B cell (primary cell): ENCODE data around the gene TMEM176A. TPM values are rescaled to one million over a fixed set of nuclear protein-coding genes. Genes with fewer than 3 reads are reported as not detected.

Experiments used
- ATAC-seq: fragments of 200-7000 bp; cut with Tn5 transposase; one replicate; pipeline ENCODE4 v1.10.0; 2021; ENCODE audit warnings: low read depth, mild to moderate bottlenecking, moderate number of reproducible peaks, moderate library complexity
- CTCF ChIA-PET: fragments of 350-600 bp; sonication (Branson Sonifier 250); formaldehyde crosslinking; loops from one replicate; lab custom pipeline; 2021; ENCODE audit warnings: antibody characterized with exemption, inconsistent platforms; lab: Charles Lee
- POLR2A ChIA-PET: fragments of 350-600 bp; sonication (Branson Sonifier 250); formaldehyde crosslinking; loops from one replicate; lab custom pipeline; 2021; ENCODE audit warnings: antibody characterized with exemption; lab: Charles Lee
- DNase-seq: peaks from one replicate; pipeline ENCODE4 v3.0.0; 2013
- H2AFZ ChIP-seq: 2 replicates; pipeline ENCODE4 v1.6.1; 2012; ENCODE audit warnings: mild to moderate bottlenecking, low read depth, low read length; ENCODE audit not compliant: insufficient read depth, poor library complexity, severe bottlenecking
- H3K27ac ChIP-seq, 2 donors: 1 replicate in 1 of 2; 2 replicates in 1 of 2; pipeline ENCODE4 v1.5.1; 2012 to 2013; ENCODE audit warnings: low read length in 2 of 2, mild to moderate bottlenecking in 2 of 2, moderate library complexity in 1 of 2
- H3K27me3 ChIP-seq, 4 experiments: fragments of 200-600 bp in 1 of 4; sonication (generic) in 1 of 4; replicated peaks in 1 of 4; 1 replicate in 2 of 4; 2 replicates in 2 of 4; pipeline versions ENCODE4 v1.6.1 to v1.7.0; 2013 to 2016; ENCODE audit warnings: low read length in 3 of 4, mild to moderate bottlenecking in 2 of 4, mixed read lengths in 1 of 4, moderate library complexity in 1 of 4; ENCODE audit not compliant: insufficient read depth in 4 of 4, control insufficient read depth in 3 of 4; ENCODE audit errors: control extremely low read depth in 1 of 4
- H3K36me3 ChIP-seq, 2 experiments: replicated peaks in 1 of 2; 1 replicate in 1 of 2; 2 replicates in 1 of 2; pipeline versions ENCODE4 v1.6.1 to v1.7.1; 2013; ENCODE audit warnings: low read length in 1 of 2; ENCODE audit not compliant: insufficient read depth in 2 of 2, control insufficient read depth in 1 of 2; ENCODE audit errors: control extremely low read depth in 1 of 2, extremely low read depth in 1 of 2
- H3K4me1 ChIP-seq, 2 donors: fragments of 200-600 bp in 1 of 2; sonication (generic) in 1 of 2; 1 replicate in 1 of 2; 2 replicates in 1 of 2; pipeline versions ENCODE4 v1.5.1 to v1.6.1; 2013 to 2017; ENCODE audit warnings: low read length in 2 of 2; ENCODE audit not compliant: control insufficient read depth in 2 of 2, insufficient read depth in 2 of 2
- H3K4me2 ChIP-seq: replicated peaks from 2 replicates; pipeline ENCODE3; 2012; ENCODE audit warnings: mild to moderate bottlenecking, low read depth, low read length; ENCODE audit not compliant: poor library complexity, severe bottlenecking
- H3K4me3 ChIP-seq, 5 experiments: fragments of 200-600 bp in 1 of 5; sonication (generic) in 1 of 5; 1 replicate in 3 of 5; 2 replicates in 2 of 5; pipeline versions ENCODE4 v1.5.1 to v1.7.0; 2011 to 2016; ENCODE audit warnings: low read length in 4 of 5, mild to moderate bottlenecking in 4 of 5, low read depth in 2 of 5, control low read depth in 1 of 5, moderate library complexity in 1 of 5; ENCODE audit not compliant: insufficient read depth in 1 of 5; ENCODE audit errors: control extremely low read depth in 1 of 5, extremely low read depth in 1 of 5
- H3K79me2 ChIP-seq: fragments of 200-600 bp; sonication (generic); one replicate; pipeline ENCODE4 v1.6.0; 2016; ENCODE audit warnings: low read length; ENCODE audit not compliant: control insufficient read depth, insufficient read depth
- H3K9ac ChIP-seq: fragments of 200-600 bp; sonication (generic); 2 replicates; pipeline ENCODE4 v1.6.1; 2017; ENCODE audit warnings: mild to moderate bottlenecking, low read length, moderate library complexity
- H3K9me3 ChIP-seq, 3 donors: one replicate each; pipeline versions ENCODE4 v1.6.1 to v1.7.1; 2013; ENCODE audit warnings: low read length in 2 of 3; ENCODE audit not compliant: control insufficient read depth in 2 of 3, insufficient read depth in 1 of 3; ENCODE audit errors: control extremely low read depth in 1 of 3
- H4K20me1 ChIP-seq: 2 replicates; pipeline ENCODE4 v1.6.0; 2012; ENCODE audit warnings: mild to moderate bottlenecking, low read length; ENCODE audit not compliant: insufficient read depth, control insufficient read depth, poor library complexity, severe bottlenecking
- H3K27ac Mint-ChIP-seq: one replicate; pipeline ENCODE4 v1.8.0; 2021; ENCODE audit warnings: mixed read lengths
- H3K27me3 Mint-ChIP-seq: one replicate; pipeline ENCODE4 v1.8.0; 2021; ENCODE audit warnings: mixed read lengths
- H3K4me1 Mint-ChIP-seq: one replicate; pipeline ENCODE4 v1.8.0; 2021; ENCODE audit warnings: mixed read lengths
- H3K4me3 Mint-ChIP-seq: one replicate; pipeline ENCODE4 v1.8.0; 2021; ENCODE audit warnings: mixed read lengths
- H3K9me3 Mint-ChIP-seq: one replicate; pipeline ENCODE4 v1.8.0; 2022; ENCODE audit warnings: mixed read lengths; ENCODE audit not compliant: insufficient read depth
- EZH2 ChIP-seq: IDR thresholded peaks from 2 replicates; pipeline ENCODE4 v1.6.1; 2012; ENCODE audit warnings: borderline replicate concordance, low read depth, mild to moderate bottlenecking, moderate library complexity, low read length; ENCODE audit not compliant: insufficient read depth, poor library complexity, severe bottlenecking
- WGBS: methylation state at CpG from one replicate; pipeline ENCODE4 v1.1.5; 2013; ENCODE audit warnings: missing lambda C conversion rate; ENCODE audit not compliant: insufficient coverage; 5-methylcytosine and 5-hydroxymethylcytosine counted together
- intact Hi-C: fragments of 100-400 bp; cut with micrococcal nuclease; formaldehyde crosslinking; loops from one replicate; pipeline ENCODE4 v1.10.0; 2022
- polyA plus RNA-seq: library from polyadenylated mRNA; depleted of rRNA; stranded (reverse); fragments of >200 nt; gene quantifications from 2 replicates; pipeline ENCODE4 v1.2.3, GENCODE V29; 2012
- total RNA-seq, 2 donors: library from RNA; stranded (reverse); fragments of 120-200 nt in 1 of 2; gene quantifications; 1 replicate in 1 of 2; 2 replicates in 1 of 2; pipeline versions ENCODE4 v1.2.3 to v1.2.4, GENCODE V29; 2013 to 2022
- TF ChIP-seq, protein P1 (sequence below): fragments of 200-600 bp; IDR thresholded peaks from one replicate; pipeline ENCODE4 v1.8.0; 2022; ENCODE audit warnings: antibody characterized with exemption, mild to moderate bottlenecking

TMEM176A gene
- total and polyA plus RNA-seq, 2 donors (not counting 1 experiment from before 2014, with no cell fraction given): 1.1 TPM; not detected in 1

DNA sequence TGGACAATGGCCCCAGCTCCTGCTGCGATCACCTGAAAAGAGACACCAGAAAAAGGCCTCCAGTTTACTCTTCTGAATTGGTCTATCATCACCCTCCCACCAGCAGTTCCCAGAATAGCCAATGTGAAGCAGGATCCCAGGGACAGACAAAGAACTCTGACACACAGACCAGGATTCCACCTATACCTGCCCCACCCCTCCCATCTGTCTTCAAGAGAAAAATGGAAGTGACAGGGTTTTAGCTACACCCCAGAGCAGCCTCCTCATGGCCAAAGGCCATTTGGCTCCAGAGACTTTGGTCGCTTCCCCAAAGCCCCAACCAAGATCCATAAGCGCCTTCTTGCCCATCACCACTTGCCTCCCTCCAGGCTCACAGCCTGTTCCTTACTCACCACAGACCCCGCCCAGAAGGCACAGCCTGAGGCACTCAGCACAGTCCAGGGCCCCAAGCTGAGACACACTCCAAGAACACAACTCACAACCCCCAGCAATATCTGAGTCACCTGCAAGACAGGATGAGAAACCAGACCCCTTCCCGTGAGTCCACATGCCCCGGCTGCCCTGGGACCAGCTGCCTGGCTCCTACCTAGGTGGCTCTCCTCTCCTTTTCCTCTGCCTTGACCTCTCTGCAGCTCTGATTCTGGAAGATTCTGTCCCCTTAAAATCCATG, 6.9 kb upstream of the TMEM176A start:
- Histone ChIP-seq H3K4me1 (no peaks in the 10 kb centered on the region), H3K27ac (no peak overlapping the region), H3K27me3 (peaks cover 0 to 5% (median 1%) of the 10 kb centered on the region in 4 experiments), H3K9ac (no peak overlapping the region), H3K4me2 (no peak overlapping the region), H3K4me3 (no peak overlapping the region), H3K79me2 (no peaks in the 10 kb centered on the region), H4K20me1 (no peaks in the 10 kb centered on the region), H3K9me3 (no peaks in the 10 kb centered on the region), H3K36me3 (no peaks in the 10 kb centered on the region), H2AFZ (no peak overlapping the region)
- Mint-ChIP-seq H3K9me3 (no peaks in the 10 kb centered on the region), H3K27me3 (peaks cover 27% of the 10 kb centered on the region), H3K4me1 (no peaks in the 10 kb centered on the region), H3K4me3 (no peak overlapping the region), H3K27ac (no peak overlapping the region)
- POLR2A ChIA-PET: no interaction called here
- TF ChIP-seq, protein P1, sequence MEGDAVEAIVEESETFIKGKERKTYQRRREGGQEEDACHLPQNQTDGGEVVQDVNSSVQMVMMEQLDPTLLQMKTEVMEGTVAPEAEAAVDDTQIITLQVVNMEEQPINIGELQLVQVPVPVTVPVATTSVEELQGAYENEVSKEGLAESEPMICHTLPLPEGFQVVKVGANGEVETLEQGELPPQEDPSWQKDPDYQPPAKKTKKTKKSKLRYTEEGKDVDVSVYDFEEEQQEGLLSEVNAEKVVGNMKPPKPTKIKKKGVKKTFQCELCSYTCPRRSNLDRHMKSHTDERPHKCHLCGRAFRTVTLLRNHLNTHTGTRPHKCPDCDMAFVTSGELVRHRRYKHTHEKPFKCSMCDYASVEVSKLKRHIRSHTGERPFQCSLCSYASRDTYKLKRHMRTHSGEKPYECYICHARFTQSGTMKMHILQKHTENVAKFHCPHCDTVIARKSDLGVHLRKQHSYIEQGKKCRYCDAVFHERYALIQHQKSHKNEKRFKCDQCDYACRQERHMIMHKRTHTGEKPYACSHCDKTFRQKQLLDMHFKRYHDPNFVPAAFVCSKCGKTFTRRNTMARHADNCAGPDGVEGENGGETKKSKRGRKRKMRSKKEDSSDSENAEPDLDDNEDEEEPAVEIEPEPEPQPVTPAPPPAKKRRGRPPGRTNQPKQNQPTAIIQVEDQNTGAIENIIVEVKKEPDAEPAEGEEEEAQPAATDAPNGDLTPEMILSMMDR: no peak
- TF ChIP-seq EZH2: no peak
- WGBS: 92% methylated on average over 6 of the region's 6 CpGs
- DNase-seq: no peak
- no peak for ATAC-seq
- CTCF ChIA-PET: no interaction called here
- intact Hi-C loops: no loop called here

DNA sequence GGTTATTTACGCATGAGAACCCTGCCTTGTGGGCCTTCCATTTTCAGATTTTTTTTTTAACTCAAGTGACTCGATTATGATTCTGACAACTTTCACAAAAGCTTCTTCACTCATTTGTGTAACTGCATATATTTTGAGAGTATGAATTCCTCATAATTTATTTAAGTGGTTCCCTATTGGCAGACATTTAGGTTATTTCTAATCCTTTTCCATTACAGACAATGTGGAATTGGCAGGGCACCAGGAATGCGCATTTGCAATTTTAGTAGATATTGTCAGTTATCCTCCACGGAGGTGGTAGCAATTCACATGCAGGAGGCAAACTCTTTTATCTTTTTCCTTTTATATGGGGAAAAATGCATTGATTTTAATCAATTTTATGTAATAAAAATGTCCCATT, 2.9 kb upstream of the TMEM176A start:
- TF ChIP-seq EZH2: no peak
- TF ChIP-seq, protein P1: no peak
- peaks cover 4 to 18% of the 10 kb centered on the region in 2 donors for H3K4me1 ChIP-seq
- DNase-seq: no peak

More for the DNA sequence above, 2.9 kb upstream of the TMEM176A start:
- no peak for ATAC-seq
- H3K9me3 Mint-ChIP-seq: no peaks in the 10 kb centered on the region
- Histone ChIP-seq H3K27ac (no peak overlapping the region), H4K20me1 (no peaks in the 10 kb centered on the region), H3K36me3 (no peaks in the 10 kb centered on the region), H2AFZ (no peak overlapping the region), H3K4me2 (no peak overlapping the region), H3K79me2 (no peaks in the 10 kb centered on the region), H3K9me3 (peaks cover 0 to 14% (median 0%) of the 10 kb centered on the region in 3 donors), H3K4me3 (no peak overlapping the region), H3K9ac (no peak overlapping the region), H3K27me3 (peaks cover 0 to 33% (median 14%) of the 10 kb centered on the region in 4 experiments)
- intact Hi-C loops: no loop called here
- H3K4me3 Mint-ChIP-seq: no peak overlapping the region
- H3K27ac Mint-ChIP-seq: no peak overlapping the region
- WGBS: no CpG with 5 or more reads among the region's 4 CpGs
- H3K4me1 Mint-ChIP-seq: peaks cover 10% of the 10 kb centered on the region
- POLR2A ChIA-PET: no interaction called here
- CTCF ChIA-PET: no interaction called here
- peaks cover 44% of the 10 kb centered on the region for H3K27me3 Mint-ChIP-seq
